ENCODE results near the gene P2RX3. TPM values are rescaled to one million over a fixed set of nuclear protein-coding genes. Genes with fewer than 3 reads are reported as not detected.

Gene P2RX3
- total and polyA plus RNA-seq, 2 donors from 2014 or later, result not detected

- Histone ChIP-seq H3K4me3 (ENCODE audit: low read length in 3 of 3) (no peak overlapping the region), H3K27ac (ENCODE audit: low read depth in 2 of 2, low read length in 2 of 2) (no peak overlapping the region), H3K9ac (ENCODE audit: low read length in 3 of 3) (no peak overlapping the region), H3K27me3 (ENCODE audit: control insufficient read depth, insufficient read depth, low read length) (no peaks in the 10 kb centered on the region), H3K36me3 (ENCODE audit: control insufficient read depth in 2 of 3, insufficient read depth in 3 of 3, low read length in 3 of 3) (no peaks in the 10 kb centered on the region), H3K9me3 (ENCODE audit: control insufficient read depth in 2 of 3, insufficient read depth in 1 of 3, low read length in 3 of 3) (no peaks in the 10 kb centered on the region), H3K4me1 (ENCODE audit: control insufficient read depth in 2 of 3, insufficient read depth in 2 of 3, low read depth in 1 of 3, low read length in 3 of 3) (no peaks in the 10 kb centered on the region)
- intact Hi-C loops (cut with DNase I), result no loop called here
- DNase-seq (no peak), FAIRE-seq (no peak)
- no peak for TF ChIP-seq CTCF (IDR thresholded peaks at IDR 0.05; ENCODE audit: borderline replicate concordance, extremely low read depth, insufficient read depth)
Measured at GRCh38 chr11:57376095-57377090, 38.2 kb downstream of the P2RX3 start.

- Histone ChIP-seq H3K27me3 (ENCODE audit: control insufficient read depth, insufficient read depth, low read length) (no peaks in the 10 kb centered on the region), H3K9me3 (ENCODE audit: control insufficient read depth in 2 of 3, insufficient read depth in 1 of 3, low read length in 3 of 3) (no peaks in the 10 kb centered on the region), H3K36me3 (ENCODE audit: control insufficient read depth in 2 of 3, insufficient read depth in 3 of 3, low read length in 3 of 3) (no peaks in the 10 kb centered on the region), H3K9ac (ENCODE audit: low read length in 3 of 3) (no peak overlapping the region), H3K4me1 (ENCODE audit: control insufficient read depth in 2 of 3, insufficient read depth in 2 of 3, low read depth in 1 of 3, low read length in 3 of 3) (no peaks in the 10 kb centered on the region), H3K4me3 (ENCODE audit: low read length in 3 of 3) (no peak overlapping the region), H3K27ac (ENCODE audit: low read depth in 2 of 2, low read length in 2 of 2) (no peak overlapping the region)
- no peak for TF ChIP-seq CTCF (IDR thresholded peaks at IDR 0.05; ENCODE audit: borderline replicate concordance, extremely low read depth, insufficient read depth)
- FAIRE-seq (no peak), DNase-seq (no peak)
- intact Hi-C loops (cut with DNase I), result no loop called here
Measured at GRCh38 chr11:57377107-57377506, 39.0 kb downstream of the P2RX3 start.

GRCh38 chr11:57378186-57378585, 40.0 kb downstream of the P2RX3 start:
- intact Hi-C loops (cut with DNase I), result no loop called here
- TF ChIP-seq CTCF (IDR thresholded peaks at IDR 0.05; ENCODE audit: borderline replicate concordance, extremely low read depth, insufficient read depth), result no peak
- FAIRE-seq, result no peak
- no peaks in the 10 kb centered on the region for H3K27me3 ChIP-seq (ENCODE audit: control insufficient read depth, insufficient read depth, low read length)
- no peak for DNase-seq
- no peak overlapping the region for H3K27ac ChIP-seq (ENCODE audit: low read depth in 2 of 2, low read length in 2 of 2)
- H3K36me3 ChIP-seq (ENCODE audit: control insufficient read depth in 2 of 3, insufficient read depth in 3 of 3, low read length in 3 of 3), result no peaks in the 10 kb centered on the region
- no peak overlapping the region for H3K4me3 ChIP-seq (ENCODE audit: low read length in 3 of 3)
- no peak overlapping the region for H3K9ac ChIP-seq (ENCODE audit: low read length in 3 of 3)
- no peaks in the 10 kb centered on the region for H3K9me3 ChIP-seq (ENCODE audit: control insufficient read depth in 2 of 3, insufficient read depth in 1 of 3, low read length in 3 of 3)
- H3K4me1 ChIP-seq (ENCODE audit: control insufficient read depth in 2 of 3, insufficient read depth in 2 of 3, low read depth in 1 of 3, low read length in 3 of 3), result no peaks in the 10 kb centered on the region

All from kidney (tissue), 14 donors.